ENCODE measurements around the gene DNASE1L3.
A peak's percentile ranks its signal among the peaks of the same experiment; 100 is the strongest.
"Not testable (repeated sequence)": the region's sequence is repeated elsewhere in the genome, so short reads cannot be mapped to it uniquely, and the experiment has no call there.

DNASE1L3 gene

GRCh38 chr3:58236527-58237237, 25.9 kb upstream of the DNASE1L3 start:
- H3K4me3 ChIP-seq (ENCODE audit: low read depth, low read length): peak overlapping the region; percentile 71

DNA sequence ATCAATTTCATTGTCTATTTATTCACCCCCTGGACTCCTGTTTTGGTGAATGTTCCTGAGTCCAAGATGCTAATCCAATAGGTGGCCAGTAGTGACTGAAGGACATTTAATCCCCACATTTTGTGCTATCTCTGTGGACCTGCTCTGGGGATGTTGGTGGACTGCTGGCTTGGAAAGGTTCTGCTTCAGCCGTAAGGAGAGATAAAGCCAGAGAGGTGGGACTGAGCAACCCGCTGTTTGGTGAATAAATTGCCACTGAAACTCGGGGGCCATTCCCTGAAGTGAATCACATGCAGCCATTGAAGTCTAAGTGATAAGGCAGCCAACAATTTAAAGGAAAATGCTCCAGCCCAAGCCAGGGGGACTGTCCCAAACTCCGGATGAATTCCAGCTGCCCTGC, 25.2 kb upstream of the DNASE1L3 start:
- no peak for DNase-seq (ENCODE audit: low read depth)
- H3K4me3 ChIP-seq (ENCODE audit: low read depth, low read length): no peak overlapping the region

More at GRCh38 chr3:58236527-58237237, 25.9 kb upstream of the DNASE1L3 start:
- DNase-seq (ENCODE audit: low read depth): no peak

- no peak for DNase-seq (ENCODE audit: low read depth)
- no peak overlapping the region for H3K4me3 ChIP-seq (ENCODE audit: low read depth, low read length)
Observed at GRCh38 chr3:58234516-58234931, 23.8 kb upstream of the DNASE1L3 start.

GRCh38 chr3:58231666-58232065, 20.9 kb upstream of the DNASE1L3 start:
- DNase-seq (ENCODE audit: low read depth): no peak
- H3K4me3 ChIP-seq (ENCODE audit: low read depth, low read length): no peak overlapping the region

DNA sequence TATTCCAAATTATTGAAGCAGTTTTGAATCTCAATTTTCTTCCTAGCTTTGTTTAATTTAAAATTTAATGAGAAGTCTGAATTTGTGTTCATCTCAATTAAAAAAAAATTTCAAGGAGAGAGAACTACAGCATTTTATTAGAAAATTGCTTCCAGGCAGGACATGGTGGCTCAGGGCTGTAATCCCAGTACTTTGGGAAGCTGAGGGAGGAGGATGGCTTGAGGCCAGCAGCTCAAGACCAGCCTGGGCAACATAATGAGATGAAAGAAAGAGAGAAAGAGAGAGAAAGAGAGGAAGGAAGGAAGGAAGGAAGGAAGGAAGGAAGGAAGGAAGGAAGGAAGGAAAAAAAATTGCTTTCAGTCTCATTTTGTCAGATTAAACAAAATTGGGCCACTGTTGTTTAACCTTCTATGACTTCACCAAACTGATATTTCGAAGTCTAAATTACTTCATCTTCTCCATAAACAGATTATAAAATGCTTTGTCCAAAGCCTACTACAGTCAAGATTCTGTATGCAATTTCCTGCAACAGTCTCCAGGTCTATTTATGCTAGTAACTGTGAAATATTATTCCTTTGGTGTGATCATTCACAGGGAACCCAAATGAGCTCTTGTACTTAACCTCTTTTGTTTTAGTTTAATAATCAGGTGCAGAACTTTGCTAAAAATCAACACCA, 20.2 kb upstream of the DNASE1L3 start:
- no peak for DNase-seq (ENCODE audit: low read depth)
- no peak overlapping the region for H3K4me3 ChIP-seq (ENCODE audit: low read depth, low read length)

- H3K4me3 ChIP-seq (ENCODE audit: low read depth, low read length); DNase-seq (ENCODE audit: low read depth): not testable (repeated sequence)
Observed at GRCh38 chr3:58227933-58228332, 17.2 kb upstream of the DNASE1L3 start.

DNA sequence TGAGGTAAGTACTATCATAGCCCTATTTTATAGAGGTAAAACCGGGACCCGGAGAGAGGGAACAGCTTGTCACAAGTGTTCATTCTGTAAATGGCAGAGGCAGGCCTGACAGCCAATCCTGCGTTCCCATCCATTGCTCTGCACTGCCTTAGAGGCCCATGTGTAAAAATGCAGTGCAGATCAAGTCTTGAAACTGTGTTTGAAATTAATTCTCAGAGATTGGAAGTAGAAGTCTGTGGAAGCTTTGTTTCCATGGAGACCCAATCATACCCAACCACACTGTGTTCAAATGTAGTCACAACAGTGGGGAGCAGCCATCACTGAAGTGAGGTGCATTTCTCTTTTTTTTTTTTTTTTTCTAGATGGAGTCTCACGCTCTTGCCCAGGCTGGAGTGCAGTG, 13.1 kb upstream of the DNASE1L3 start:
- no peak for DNase-seq (ENCODE audit: low read depth)
- no peak overlapping the region for H3K4me3 ChIP-seq (ENCODE audit: low read depth, low read length)

DNA sequence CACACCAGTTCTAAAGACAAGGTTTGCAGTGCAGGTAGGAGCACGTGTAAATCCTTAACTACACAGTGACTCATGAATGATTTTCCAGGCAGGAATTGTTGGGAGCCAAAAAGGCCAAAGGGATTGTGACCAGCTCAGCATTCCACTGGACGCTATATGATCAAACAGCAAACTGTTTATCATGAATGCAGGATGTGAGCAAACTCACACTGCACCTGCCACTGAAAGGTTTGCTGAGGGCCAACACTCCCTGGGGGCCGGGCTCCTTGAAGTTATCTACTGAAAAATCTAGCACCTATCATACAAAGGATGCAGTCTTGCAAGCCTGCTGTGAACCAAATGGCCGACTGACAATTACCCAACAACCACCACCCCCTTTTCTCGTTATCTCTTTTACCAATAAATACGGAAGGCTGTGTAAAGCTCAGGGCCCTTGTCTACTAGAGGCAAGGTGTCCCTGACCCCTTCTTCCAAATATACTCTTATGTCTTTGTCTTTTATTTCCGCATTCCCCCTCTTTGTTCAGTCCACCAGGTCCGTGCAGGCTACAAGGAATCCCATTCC, 11.5 kb upstream of the DNASE1L3 start:
- DNase-seq (ENCODE audit: low read depth): no peak
- H3K4me3 ChIP-seq (ENCODE audit: low read depth, low read length): no peak overlapping the region

- no peak for DNase-seq (ENCODE audit: low read depth)
- no peak overlapping the region for H3K4me3 ChIP-seq (ENCODE audit: low read depth, low read length)
Observed at GRCh38 chr3:58218904-58219303, 8.1 kb upstream of the DNASE1L3 start.

DNA sequence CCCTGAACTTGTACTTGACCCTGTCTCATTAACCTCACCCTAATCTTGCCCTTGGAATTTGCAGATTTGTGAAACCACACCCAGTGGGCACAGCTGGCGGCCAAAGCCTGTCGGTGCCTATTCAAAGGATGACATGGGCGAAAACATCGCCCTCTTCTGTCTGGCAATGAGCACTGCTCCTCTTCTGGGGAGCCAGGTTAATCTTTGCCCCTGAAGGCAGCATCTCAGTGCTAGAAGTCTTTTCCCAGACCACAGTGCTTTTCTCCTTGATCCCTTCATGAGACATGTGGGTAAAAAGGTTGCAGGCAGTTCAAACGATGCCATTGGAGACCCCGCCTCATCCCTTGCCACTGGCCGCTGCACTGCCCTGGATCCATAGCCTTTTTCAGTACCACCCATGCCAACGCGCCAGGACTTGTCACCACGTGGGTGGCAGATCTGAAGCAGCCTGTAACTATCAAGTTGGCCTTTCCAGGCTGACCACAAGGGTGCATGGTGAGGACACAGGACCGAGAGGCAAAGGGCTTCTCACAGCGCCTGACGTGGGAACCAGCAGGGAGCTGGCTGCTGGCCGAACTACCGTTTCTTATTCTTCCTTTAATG, 6.5 kb upstream of the DNASE1L3 start:
- DNase-seq (ENCODE audit: low read depth): no peak

GRCh38 chr3:58216496-58217195, 5.9 kb upstream of the DNASE1L3 start:
- H3K4me3 ChIP-seq (ENCODE audit: low read depth, low read length): no peak overlapping the region
- no peak for DNase-seq (ENCODE audit: low read depth)

More for the DNA sequence above, 6.5 kb upstream of the DNASE1L3 start:
- H3K4me3 ChIP-seq (ENCODE audit: low read depth, low read length): no peak overlapping the region

GRCh38 chr3:58215317-58216025, 4.7 kb upstream of the DNASE1L3 start:
- no peak for DNase-seq (ENCODE audit: low read depth)
- no peak overlapping the region for H3K4me3 ChIP-seq (ENCODE audit: low read depth, low read length)

DNA sequence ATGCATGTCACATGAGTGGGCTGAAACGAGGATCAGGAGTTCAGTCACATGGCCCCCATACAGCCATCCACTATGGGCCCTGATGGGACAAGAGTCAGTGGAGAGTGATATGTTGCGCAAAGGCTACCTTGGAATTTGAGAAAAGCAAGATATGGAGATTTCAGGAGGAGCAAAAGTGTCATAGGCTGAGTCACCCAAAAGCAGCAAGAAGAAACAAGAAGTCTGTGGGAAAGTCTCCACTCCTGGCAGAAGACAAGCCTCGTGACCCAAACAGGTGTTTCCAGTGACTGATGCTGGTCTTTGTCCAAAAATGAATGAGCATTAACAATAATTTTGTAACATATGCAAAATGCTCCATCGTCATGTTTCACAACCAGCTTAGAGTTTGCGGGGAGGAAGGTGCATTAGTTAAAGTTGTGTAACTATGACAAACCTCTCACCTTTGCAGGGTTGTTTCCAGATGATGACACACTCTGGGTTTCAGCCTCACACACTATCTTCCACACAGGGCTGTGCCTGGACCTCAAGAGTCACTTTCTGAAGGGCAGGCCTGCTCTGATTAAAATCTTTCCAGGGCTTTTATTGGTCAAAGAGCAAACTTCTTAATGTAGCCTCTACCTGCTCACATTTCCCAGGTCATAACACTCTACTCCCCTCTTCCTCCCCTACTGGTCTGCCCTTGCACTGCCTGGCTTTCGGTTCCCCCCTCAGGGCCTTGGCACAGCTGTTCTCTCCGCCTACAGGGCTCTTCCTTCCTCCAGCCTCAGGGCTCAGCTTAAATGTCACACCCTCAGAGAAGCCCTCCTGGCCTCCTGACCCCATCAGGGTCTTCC, 3.9 kb upstream of the DNASE1L3 start:
- H3K4me3 ChIP-seq (ENCODE audit: low read depth, low read length): no peak overlapping the region
- no peak for DNase-seq (ENCODE audit: low read depth)

GRCh38 chr3:58209933-58210332, 839 bp downstream of the DNASE1L3 start:
- no peak overlapping the region for H3K4me3 ChIP-seq (ENCODE audit: low read depth, low read length)
- no peak for DNase-seq (ENCODE audit: low read depth)

- H3K4me3 ChIP-seq (ENCODE audit: low read depth, low read length): no peak overlapping the region
- DNase-seq (ENCODE audit: low read depth): no peak
Observed at GRCh38 chr3:58207954-58208353, 2.8 kb downstream of the DNASE1L3 start.

DNA sequence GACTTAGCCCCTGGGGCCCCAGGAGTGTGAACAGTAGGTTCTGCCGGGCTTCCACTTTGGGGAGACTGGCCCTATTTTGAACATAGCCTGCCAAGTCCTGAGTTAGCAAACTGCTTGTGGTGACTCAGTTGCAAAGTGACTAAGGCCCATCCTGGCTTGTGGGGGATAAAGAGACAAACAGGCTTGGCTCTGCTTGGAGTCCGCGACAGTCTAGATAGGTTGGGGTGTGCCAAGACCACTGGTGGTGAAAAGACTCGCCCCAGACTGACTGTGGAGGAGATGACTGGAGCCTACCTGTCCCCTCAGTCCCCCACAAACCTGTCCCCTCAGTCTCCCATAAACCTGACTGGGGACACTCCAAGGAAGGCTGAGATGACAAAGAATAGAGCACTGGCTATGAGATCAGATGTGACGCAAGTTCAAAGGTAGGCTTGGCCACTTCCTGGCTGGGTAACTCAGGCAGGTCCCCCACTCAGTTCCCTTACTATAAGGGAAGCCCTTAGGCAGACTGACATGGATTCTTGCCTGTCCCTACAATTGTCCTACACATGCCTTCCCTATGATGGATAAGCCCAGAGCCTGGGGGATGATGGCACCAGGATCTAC, 4.3 kb downstream of the DNASE1L3 start:
- no peak overlapping the region for H3K4me3 ChIP-seq (ENCODE audit: low read depth, low read length)
- peak; percentile 32 for DNase-seq (ENCODE audit: low read depth)

DNA sequence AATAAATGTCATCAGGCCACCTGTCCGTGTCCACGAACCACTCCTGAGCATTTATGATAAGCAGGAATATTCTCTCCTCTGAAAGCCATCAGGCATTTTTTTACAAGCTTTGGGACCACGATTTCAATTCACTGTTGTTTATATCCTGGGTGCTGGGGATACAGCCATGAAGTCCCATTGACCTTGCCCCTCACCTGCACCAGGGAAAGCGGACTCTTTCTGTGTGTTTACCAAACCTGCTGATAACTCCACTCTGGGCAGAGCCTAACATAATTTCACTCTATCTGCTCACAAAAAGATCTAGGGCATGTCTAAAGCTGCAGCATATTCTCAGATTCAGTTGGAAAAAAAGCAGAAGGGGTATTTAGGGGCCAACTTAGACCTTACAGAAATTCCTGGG, 4.8 kb downstream of the DNASE1L3 start:
- H3K4me3 ChIP-seq (ENCODE audit: low read depth, low read length): no peak overlapping the region
- DNase-seq (ENCODE audit: low read depth): no peak

GRCh38 chr3:58204720-58205119, 6.1 kb downstream of the DNASE1L3 start:
- no peak for DNase-seq (ENCODE audit: low read depth)
- no peak overlapping the region for H3K4me3 ChIP-seq (ENCODE audit: low read depth, low read length)
